Measurements from ENCODE around the gene OTX1. TPM values are rescaled to one million over a fixed set of nuclear protein-coding genes. Genes with fewer than 3 reads are reported as not detected.

The OTX1 gene
- total and polyA plus RNA-seq, 2 donors (not counting 3 experiments of a cell fraction or from before 2014, with no cell fraction given), result not detected

DNA sequence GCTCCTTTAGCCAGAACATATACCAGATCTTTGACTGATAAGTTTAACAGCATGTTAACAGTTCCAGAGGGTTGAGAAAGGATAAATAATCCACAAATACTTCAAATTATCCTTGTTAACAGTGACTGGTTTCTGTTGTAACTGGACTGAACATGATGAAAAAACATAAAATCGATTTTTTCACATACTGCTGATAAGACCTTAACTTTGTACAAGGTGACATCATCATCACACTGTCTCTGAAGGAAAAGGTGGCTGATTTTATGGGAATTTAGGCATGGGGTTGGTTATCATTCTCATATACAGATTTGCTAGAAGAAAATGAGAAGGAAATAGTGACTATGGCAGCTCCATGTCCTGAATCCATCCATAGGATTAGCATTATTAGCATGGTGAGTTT, 36.1 kb downstream of the OTX1 start:
- H3K9ac ChIP-seq (replicated peaks; ENCODE audit: extremely low read depth, insufficient read depth, low read length), result no peak overlapping the region
- H3K4me1 ChIP-seq (ENCODE audit: control insufficient read depth, extremely low read depth, insufficient read depth, low read length), result no peaks in the 10 kb centered on the region
- no peak overlapping the region for H2AFZ ChIP-seq (ENCODE audit: low read depth, low read length)
- TF ChIP-seq FOS (IDR thresholded peaks at IDR 0.05; ENCODE audit: borderline replicate concordance, insufficient read depth, low read length) (no peak), MYC (IDR thresholded peaks at IDR 0.05; ENCODE audit: low read depth, low read length) (no peak)
- TF ChIP-seq, protein P1, sequence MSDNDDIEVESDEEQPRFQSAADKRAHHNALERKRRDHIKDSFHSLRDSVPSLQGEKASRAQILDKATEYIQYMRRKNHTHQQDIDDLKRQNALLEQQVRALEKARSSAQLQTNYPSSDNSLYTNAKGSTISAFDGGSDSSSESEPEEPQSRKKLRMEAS (IDR thresholded peaks at IDR 0.05; ENCODE audit: insufficient read depth, insufficient read length), result no peak
- H3K27me3 ChIP-seq (ENCODE audit: control insufficient read depth in 2 of 2, insufficient read depth in 2 of 2, low read length in 2 of 2), result peaks cover 0 to 14% of the 10 kb centered on the region in 2 experiments
- H3K9me3 ChIP-seq (replicated peaks; ENCODE audit: control insufficient read depth, insufficient read depth, low read length), result no peaks in the 10 kb centered on the region
- FAIRE-seq (no peak), DNase-seq (ENCODE audit: low read depth, low spot score) (no peak)
- H3K79me2 ChIP-seq (ENCODE audit: control insufficient read depth, insufficient read depth, low read length), result no peaks in the 10 kb centered on the region
- no peaks in the 10 kb centered on the region for H3K9me1 ChIP-seq (replicated peaks; ENCODE audit: control insufficient read depth, extremely low read depth, insufficient read depth, low read length)
- intact Hi-C loops (cut with micrococcal nuclease) (no loop called here), dilution Hi-C loops (cut with MboI; ENCODE audit: extremely low pct_ligation_motif_present, low sequenced_read_pairs) (no loop called here)
- H4K20me1 ChIP-seq (replicated peaks; ENCODE audit: control insufficient read depth, extremely low read depth, insufficient read depth, low read length), result no peaks in the 10 kb centered on the region
- ChIA-PET CTCF (no interaction called here), POLR2A (no interaction called here)
- H3K4me2 ChIP-seq (ENCODE audit: insufficient read depth, low read length), result no peak overlapping the region
- no peaks in the 10 kb centered on the region for H3K36me3 ChIP-seq (ENCODE audit: control insufficient read depth in 2 of 2, extremely low read depth in 1 of 2, insufficient read depth in 2 of 2, low read length in 2 of 2)
- no TSS peak for BruUV-seq (replicated peaks)
- no peak overlapping the region for H3K27ac ChIP-seq (ENCODE audit: insufficient read depth, low read depth, low read length)
- no peak overlapping the region for H3K4me3 ChIP-seq (replicated peaks in 1 of 3; ENCODE audit: insufficient read depth in 1 of 3, low read depth in 1 of 3, low read length in 3 of 3)

DNA sequence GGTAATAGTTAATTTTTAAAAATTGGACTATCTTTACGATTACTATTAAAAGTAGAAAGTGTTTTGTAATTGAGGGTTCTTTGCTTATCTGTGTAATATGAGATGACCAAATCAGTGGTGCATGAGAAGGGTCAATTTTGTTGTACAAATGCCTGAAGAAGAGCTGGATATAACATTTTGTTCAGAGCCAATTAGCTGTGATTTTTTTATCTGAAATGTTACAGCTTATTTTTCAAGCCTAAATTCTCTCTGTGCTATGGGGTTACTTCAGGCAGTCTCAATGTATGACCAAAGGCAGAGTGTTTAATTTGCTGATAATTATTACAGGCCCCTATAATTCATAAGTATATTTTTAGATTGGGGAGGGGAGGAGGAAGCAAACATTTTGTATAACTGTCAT, 41.8 kb downstream of the OTX1 start:
- no peak overlapping the region for H3K4me3 ChIP-seq (replicated peaks in 1 of 3; ENCODE audit: insufficient read depth in 1 of 3, low read depth in 1 of 3, low read length in 3 of 3)
- intact Hi-C loops (cut with micrococcal nuclease) (no loop called here), dilution Hi-C loops (cut with MboI; ENCODE audit: extremely low pct_ligation_motif_present, low sequenced_read_pairs) (no loop called here)
- no peaks in the 10 kb centered on the region for H4K20me1 ChIP-seq (replicated peaks; ENCODE audit: control insufficient read depth, extremely low read depth, insufficient read depth, low read length)
- H3K9me3 ChIP-seq (replicated peaks; ENCODE audit: control insufficient read depth, insufficient read depth, low read length), result no peaks in the 10 kb centered on the region
- no peak overlapping the region for H2AFZ ChIP-seq (ENCODE audit: low read depth, low read length)
- H3K4me2 ChIP-seq (ENCODE audit: insufficient read depth, low read length), result no peak overlapping the region
- H3K4me1 ChIP-seq (ENCODE audit: control insufficient read depth, extremely low read depth, insufficient read depth, low read length), result no peaks in the 10 kb centered on the region
- no TSS peak for BruUV-seq (replicated peaks)
- H3K9me1 ChIP-seq (replicated peaks; ENCODE audit: control insufficient read depth, extremely low read depth, insufficient read depth, low read length), result no peaks in the 10 kb centered on the region
- no peaks in the 10 kb centered on the region for H3K79me2 ChIP-seq (ENCODE audit: control insufficient read depth, insufficient read depth, low read length)
- no peak overlapping the region for H3K27ac ChIP-seq (ENCODE audit: insufficient read depth, low read depth, low read length)
- no peak overlapping the region for H3K9ac ChIP-seq (replicated peaks; ENCODE audit: extremely low read depth, insufficient read depth, low read length)
- TF ChIP-seq POLR2AphosphoS5 (IDR thresholded peaks at IDR 0.05; ENCODE audit: insufficient read depth, low read depth, low read length) (no peak), GATA2 (IDR thresholded peaks at IDR 0.05; ENCODE audit: insufficient read depth, insufficient read length, low read depth, low read length) (no peak), EZH2 (IDR thresholded peaks at IDR 0.05; ENCODE audit: borderline replicate concordance, low read depth, low read length, severe bottlenecking) (no peak), MYC (IDR thresholded peaks at IDR 0.05; ENCODE audit: low read depth, low read length) (no peak), FOS (IDR thresholded peaks at IDR 0.05; ENCODE audit: borderline replicate concordance, insufficient read depth, low read length) (no peak), JUN (IDR thresholded peaks at IDR 0.05; ENCODE audit: borderline replicate concordance, insufficient read depth, insufficient read length, low read depth) (no peak), POLR2A (IDR thresholded peaks at IDR 0.05; ENCODE audit: low read depth, low read length) (no peak)
- TF ChIP-seq, protein P1 (IDR thresholded peaks at IDR 0.05; ENCODE audit: insufficient read depth, insufficient read length), result no peak
- TF ChIP-seq, protein P2, sequence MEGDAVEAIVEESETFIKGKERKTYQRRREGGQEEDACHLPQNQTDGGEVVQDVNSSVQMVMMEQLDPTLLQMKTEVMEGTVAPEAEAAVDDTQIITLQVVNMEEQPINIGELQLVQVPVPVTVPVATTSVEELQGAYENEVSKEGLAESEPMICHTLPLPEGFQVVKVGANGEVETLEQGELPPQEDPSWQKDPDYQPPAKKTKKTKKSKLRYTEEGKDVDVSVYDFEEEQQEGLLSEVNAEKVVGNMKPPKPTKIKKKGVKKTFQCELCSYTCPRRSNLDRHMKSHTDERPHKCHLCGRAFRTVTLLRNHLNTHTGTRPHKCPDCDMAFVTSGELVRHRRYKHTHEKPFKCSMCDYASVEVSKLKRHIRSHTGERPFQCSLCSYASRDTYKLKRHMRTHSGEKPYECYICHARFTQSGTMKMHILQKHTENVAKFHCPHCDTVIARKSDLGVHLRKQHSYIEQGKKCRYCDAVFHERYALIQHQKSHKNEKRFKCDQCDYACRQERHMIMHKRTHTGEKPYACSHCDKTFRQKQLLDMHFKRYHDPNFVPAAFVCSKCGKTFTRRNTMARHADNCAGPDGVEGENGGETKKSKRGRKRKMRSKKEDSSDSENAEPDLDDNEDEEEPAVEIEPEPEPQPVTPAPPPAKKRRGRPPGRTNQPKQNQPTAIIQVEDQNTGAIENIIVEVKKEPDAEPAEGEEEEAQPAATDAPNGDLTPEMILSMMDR (IDR thresholded peaks at IDR 0.05; ENCODE audit: extremely low read depth in 1 of 2, insufficient read depth in 1 of 2, low read depth in 1 of 2, low read length in 2 of 2), result no peak
- CTCF ChIA-PET, result interaction anchor here (1.3 kb wide), 1 partner anchor 176 kb away, joined by 3 read pairs; no protein-coding TSS in a partner anchor
- peaks cover 0 to 7% of the 10 kb centered on the region in 2 experiments for H3K27me3 ChIP-seq (ENCODE audit: control insufficient read depth in 2 of 2, insufficient read depth in 2 of 2, low read length in 2 of 2)
- DNase-seq (ENCODE audit: low read depth, low spot score) (no peak), FAIRE-seq (no peak)
- POLR2A ChIA-PET, result no interaction called here
- H3K36me3 ChIP-seq (ENCODE audit: control insufficient read depth in 2 of 2, extremely low read depth in 1 of 2, insufficient read depth in 2 of 2, low read length in 2 of 2), result no peaks in the 10 kb centered on the region

Measured in endothelial cell of umbilical vein (primary cell).